ENCODE measurements around the gene TNFAIP8. TPM values are rescaled to one million over a fixed set of nuclear protein-coding genes. Genes with fewer than 3 reads are reported as not detected.

The TNFAIP8 gene
- total RNA-seq, 2 donors from 2014 or later, result 10.8 to 12.4 TPM

DNA sequence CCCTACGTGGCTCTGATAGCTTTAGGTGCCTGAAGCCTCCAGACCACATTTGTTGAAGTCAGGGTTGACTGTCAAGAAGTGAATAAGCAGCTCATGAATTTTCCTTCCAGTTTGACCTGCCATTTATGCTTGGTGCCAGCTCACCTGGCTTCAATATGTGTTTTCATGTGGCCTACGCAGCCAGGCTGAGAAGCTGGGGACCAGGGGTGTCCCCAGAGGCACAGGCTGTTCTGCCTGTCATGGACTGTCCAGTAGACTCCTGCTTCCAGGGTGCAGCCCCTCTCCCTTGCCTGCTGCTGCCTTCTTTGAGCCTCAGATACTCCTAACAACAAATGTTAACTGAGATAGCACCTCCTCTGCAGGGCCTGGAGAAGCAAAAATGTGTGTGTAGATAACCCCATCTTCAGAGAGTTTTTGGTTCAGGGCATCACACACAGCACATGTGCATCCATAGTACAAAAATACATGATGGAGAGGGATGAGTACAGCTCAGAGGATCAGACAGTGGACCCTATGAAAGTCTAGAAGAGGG lies 5.8 kb downstream of the TNFAIP8 start:
- intact Hi-C loops (cut with DNase I), result no loop called here
- DNase-seq (ENCODE audit: low spot score), result no peak

DNA sequence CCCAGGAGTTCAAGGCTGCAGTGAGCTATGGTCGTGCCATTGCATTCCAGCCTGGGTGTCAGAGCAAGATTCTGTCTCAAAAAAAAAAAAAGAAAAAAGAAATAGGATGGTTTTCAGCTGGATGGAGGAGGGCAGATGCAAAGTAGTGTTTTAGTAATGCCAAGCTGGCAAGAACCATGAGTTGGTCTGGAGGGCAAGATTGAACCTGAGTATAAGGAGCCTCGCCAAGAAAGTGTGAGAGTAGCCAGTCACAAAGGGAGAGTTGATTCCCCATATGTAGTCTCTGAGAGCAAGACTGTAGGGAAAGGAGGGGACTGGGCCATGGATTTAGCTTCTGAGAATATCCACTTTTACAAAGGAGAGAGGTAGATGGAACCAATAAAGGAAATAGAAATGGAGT lies 6.9 kb downstream of the TNFAIP8 start:
- intact Hi-C loops (cut with DNase I), result no loop called here
- no peak for DNase-seq (ENCODE audit: low spot score)

DNA sequence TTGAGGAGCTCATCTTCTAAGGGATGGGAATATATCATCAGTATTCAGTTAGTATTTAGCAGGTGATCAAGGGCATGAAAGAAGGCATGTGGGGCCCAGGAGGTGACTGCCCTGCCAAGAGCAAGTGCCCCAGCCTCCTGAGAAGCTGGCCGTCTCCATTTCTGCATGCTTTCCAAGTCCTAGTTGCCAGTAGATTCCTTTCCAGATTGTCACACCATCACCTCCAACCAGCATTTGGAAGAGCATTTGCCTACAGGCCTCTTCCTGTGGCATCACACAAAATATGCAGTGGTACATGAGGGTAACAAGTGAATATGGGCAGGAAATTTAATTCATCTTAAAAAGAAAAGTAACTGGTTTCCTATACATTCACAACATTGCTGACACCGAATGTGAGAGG lies 7.5 kb downstream of the TNFAIP8 start:
- intact Hi-C loops (cut with DNase I), result no loop called here
- DNase-seq (ENCODE audit: low spot score), result no peak

DNA sequence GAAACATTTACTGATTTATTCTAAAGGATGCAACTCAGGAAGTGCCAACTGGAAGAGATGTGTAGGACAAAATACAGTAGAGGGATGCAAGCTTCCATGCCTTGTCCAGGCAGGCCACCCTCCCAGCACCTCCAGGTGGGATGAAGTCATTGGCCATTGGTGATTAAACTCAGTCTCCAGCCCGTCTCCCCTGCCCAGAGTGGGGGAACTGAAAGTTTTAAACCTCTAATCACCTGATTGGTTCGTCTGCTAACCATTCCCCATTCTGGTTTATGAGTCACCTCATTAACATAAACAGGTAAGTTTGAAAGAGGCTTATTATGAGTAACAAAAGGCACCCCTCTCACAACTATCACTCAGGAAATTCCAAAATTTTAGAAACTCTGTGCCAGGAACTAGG lies 8.1 kb downstream of the TNFAIP8 start:
- intact Hi-C loops (cut with DNase I), result no loop called here
- no peak for DNase-seq (ENCODE audit: low spot score)

DNA sequence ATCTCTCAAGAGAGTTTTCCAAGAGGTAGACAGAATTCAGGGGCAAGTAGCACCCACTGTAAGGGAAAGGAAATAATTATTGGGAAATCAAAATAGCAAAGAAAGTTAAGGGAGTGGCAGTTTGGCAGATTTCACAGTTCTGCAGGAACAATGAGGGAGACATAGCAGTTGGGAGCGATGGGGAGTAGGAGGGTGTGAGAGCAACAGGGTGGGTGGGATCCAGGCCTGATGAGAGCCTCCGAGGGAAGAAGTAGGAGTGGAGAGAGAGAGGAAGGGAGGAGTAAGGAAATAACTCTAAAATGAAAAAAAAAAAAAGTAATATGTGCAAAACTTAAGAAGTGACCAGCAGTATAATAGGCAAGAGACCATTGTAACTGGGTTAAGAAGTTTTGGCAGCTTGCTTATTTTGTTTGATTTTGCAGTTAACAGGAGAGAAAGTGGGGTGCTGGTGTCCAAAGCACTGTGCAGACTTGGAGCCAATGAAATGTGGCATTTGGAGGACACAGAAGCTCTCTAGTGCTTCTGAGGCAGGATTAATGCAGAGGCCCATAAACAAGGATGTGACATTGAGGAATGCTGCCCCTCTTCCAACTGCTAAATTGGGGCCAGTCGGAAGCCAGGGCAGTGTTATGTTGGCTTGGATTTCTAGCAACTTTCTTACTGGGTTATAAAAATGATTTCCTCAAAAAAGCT lies 10.2 kb downstream of the TNFAIP8 start:
- intact Hi-C loops (cut with DNase I), result no loop called here
- DNase-seq (ENCODE audit: low spot score), result no peak

DNA sequence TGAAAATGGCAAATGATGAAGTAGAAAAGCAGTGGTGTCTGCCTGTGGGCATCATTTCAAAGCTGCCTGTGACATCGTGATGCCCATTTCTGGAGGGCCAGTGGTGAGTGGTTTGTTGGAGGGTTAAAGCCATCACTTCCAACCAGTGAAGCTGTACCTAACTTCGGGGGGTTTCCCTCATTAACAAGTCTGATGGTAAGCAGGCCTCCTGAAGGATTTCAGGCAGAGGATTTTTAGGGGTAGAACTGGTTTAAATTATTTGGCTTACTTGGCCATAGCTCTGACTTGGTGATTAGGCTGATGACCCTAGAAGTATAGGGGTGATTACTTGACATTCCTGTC lies 10.7 kb downstream of the TNFAIP8 start:
- no peak for DNase-seq (ENCODE audit: low spot score)
- intact Hi-C loops (cut with DNase I), result no loop called here

DNA sequence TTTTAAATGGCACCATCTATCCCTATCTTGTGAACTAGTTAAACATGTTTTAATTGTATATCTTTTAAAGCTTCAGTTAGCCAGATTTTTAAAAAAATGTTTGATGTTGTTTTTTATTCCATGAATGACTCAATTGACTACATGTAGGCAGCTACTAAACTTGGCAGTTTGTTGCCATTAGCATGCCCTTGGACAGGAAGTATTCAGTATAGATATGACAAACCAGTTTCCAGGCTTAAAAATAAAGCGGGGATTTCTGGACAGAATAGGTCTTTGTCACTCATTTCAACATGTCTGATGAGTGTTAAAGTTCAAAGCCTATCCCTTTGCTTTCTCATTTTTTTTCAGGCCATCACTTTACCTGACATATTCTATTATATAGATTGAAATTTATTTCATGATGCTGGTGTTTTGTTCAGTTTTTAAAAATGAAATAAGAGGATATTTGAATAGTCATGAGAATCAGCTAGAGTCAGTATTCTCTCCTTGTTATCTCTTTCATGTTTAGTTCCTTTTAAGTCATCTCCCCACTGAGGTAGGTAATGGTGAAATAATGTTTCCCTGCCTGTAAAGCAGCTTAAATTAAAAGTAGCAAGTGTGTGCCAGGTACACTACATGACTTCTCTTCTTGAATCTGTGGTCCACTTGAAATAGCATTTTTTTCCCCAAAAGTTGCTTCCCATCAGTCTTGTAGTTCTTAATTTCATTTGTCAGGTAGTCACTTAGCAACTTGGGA lies 11.9 kb downstream of the TNFAIP8 start:
- no peak for DNase-seq (ENCODE audit: low spot score)
- intact Hi-C loops (cut with DNase I), result no loop called here

DNA sequence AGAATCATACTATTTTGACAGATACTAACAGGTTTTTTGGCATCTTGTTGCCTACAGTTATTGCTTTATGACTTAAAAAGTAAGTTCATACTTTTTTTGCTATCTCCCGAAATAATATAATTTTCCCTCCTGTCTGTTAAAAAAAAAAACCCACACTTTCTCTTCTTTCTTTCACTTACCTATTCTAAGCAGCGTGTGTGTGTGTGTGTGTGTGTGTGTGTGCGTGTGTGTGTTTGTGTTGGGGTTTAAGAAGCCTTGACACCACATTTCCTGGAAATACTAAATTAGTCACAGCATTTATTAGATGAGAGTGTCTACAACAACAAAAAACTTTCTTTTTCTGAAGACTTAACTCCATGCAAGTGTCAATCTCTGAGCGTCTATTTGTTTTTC lies 12.4 kb downstream of the TNFAIP8 start:
- intact Hi-C loops (cut with DNase I), result no loop called here
- DNase-seq (ENCODE audit: low spot score), result no peak

DNA sequence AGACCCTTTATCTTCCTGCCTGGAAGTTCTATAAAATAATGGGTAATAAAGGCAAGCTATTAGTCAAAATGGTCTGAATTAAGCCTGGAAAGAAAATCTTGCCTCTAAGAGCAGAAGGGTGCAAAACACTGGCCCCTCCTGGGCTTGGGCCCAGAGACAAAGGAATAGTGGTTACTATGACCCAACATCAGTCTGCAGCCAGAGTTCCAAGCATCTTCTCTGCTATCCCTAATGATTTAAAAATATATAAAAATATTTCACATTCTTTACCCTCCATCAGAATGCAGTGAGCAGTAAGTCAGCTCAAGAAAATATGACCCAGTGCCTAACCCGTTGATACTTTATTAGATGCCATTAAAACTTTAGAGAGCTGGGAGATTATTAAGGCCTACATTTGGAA lies 14.7 kb downstream of the TNFAIP8 start:
- no peak for DNase-seq (ENCODE audit: low spot score)
- intact Hi-C loops (cut with DNase I), result no loop called here

DNA sequence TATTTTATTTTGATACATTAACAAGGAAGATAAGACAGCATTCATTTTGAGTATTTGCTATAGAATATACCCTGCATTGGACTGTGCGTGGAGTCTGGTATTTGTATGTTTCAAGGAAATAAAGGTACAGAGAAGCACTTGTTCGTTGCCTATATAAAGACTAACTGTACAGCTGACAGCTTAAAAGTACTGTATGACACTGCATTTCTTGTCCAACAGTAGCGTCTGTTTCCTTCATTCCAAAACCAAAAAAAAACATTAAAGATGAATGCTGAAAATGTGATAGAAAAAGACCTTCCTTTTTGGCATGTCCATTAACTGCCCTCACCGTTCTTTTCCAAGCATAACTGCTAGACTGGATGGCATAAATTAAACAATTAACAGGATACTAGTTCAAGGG lies 15.3 kb downstream of the TNFAIP8 start:
- intact Hi-C loops (cut with DNase I), result no loop called here
- no peak for DNase-seq (ENCODE audit: low spot score)

DNA sequence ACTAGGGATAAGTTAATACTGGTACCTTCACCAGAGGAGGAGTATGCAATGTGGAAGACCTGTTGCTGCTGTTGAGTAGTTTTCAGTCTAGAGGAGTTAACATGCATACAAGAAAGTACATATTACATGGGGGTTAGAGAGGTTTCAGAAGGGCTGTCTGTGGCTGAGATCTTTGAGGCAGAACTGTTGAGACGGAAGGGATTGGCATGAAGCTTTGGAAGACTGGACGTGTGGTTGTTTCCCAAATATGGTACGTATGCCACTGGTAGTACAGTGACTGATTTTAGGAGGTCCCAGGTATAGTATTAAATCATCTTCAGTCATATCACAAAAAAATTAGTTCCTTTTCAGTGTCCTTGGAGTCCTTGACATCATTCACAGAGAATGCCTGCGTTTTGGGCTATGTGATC lies 17.6 kb downstream of the TNFAIP8 start:
- intact Hi-C loops (cut with DNase I), result no loop called here

DNA sequence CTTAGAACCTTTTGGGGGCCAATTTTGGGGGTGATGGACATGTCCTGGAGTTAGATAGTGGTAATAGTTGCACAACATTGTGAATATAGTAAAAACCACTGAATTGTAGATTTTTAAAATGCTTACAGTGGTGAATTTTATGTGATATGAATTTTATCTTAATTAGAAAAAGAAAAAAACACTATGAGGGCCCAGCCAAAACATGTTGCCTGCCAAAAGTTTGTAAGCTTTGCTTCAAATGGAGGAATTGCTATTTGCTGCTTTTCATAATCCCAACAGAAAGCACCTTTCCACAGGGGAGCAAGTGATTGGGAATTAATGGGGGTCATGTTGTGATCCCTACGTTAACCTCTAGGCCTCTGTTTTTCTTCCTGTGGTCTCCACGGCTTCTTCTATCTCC lies 19.1 kb downstream of the TNFAIP8 start:
- intact Hi-C loops (cut with DNase I), result no loop called here
- no peak for DNase-seq (ENCODE audit: low spot score)

More for the DNA sequence above, 17.6 kb downstream of the TNFAIP8 start:
- DNase-seq (ENCODE audit: low spot score), result no peak

DNA sequence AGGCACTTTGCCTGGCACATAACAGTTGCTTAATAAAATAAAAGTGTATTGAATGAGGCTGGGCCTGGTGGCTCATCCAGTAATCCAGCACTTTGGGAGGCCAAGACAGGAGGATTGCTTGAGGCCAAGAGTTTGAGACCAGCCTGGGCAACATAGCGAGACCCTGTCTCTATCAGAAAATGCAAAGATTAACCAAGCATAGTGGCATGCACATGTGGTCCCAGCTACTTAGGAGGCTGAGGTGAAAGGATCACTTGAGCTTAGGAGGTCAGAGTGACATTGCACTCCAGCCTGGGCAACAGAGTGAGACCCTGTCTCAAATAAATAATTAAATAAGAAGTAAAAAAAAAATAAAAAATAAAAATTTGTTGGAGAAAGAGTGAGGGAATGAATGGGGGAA lies 21.2 kb downstream of the TNFAIP8 start:
- no peak for DNase-seq (ENCODE audit: low spot score)
- intact Hi-C loops (cut with DNase I), result no loop called here

DNA sequence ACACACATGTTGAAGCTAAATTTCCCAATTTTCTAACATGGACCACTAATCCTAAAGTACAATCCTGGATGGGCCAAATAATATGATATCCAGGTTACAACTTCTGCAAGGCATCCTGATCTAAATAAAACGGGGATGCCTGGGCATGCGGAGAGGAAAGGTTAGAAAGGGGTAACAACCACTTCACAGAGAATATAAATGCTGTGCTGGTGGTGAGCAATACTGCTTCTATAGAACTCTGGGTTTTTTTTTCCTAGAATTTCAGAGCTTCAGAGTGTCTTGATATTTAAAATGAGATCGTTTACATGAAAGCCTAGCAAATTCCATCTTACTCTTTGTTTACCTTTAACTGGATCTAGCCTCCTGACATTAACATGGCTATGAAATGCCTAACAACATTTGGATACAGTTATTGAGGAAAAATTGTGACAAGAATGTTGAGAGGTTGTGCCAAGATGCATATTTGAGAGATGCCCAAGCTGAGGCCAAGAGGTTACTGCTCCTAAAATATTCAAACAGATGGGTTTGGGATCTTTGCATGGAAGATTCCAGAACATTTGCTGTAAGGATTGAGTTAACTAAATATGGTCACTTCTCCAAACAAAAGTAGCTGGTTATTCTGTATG lies 22.4 kb downstream of the TNFAIP8 start:
- intact Hi-C loops (cut with DNase I), result no loop called here
- DNase-seq (ENCODE audit: low spot score), result no peak

DNA sequence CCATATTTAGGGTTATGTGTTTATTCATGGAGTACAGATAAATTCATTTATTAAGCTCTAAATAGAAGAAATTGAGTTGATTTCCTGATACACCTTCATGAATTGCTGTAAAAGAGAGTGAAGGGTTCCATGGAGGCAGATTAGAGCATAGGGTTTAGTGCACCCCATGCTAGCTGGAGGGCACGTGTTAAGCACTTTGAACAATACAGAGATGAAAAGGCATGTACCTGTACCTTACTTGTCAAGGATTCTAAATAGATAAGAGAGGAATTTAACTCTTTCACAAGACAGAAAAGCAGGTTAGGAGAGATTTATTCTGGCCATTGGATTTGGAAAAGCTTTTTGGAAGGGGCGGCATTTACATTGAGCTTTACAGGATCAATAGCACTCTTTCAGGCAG lies 23.3 kb downstream of the TNFAIP8 start:
- intact Hi-C loops (cut with DNase I), result no loop called here
- DNase-seq (ENCODE audit: low spot score), result no peak

DNA sequence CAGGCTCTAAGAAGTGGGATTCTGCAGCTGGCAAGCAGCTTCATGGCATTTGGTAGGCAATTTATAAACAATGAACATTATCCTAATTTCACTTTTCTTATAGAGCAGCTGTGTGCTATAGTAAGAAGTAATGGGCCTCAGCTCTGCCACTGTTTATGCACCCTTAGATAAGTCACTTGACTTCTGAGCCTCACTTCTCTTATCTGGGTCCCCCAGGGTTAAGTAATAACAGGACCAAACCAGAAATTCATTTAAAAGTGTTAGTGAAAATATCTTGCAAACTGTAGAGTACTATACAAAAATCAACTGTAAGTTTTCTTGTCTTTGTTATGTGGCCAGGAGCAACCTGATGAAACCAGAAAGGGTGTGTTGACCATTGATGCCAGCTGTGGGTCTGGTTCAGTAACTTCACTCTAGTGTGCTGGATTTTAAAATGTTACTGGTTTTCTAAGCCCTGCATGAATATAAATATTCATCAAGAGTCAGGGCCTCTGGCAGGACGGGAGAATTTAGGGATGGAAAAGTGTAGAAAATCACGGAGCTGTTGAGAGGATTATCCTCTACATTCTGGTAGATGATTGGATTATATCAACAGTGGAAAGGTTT lies 24.2 kb downstream of the TNFAIP8 start:
- intact Hi-C loops (cut with DNase I), result no loop called here

DNA sequence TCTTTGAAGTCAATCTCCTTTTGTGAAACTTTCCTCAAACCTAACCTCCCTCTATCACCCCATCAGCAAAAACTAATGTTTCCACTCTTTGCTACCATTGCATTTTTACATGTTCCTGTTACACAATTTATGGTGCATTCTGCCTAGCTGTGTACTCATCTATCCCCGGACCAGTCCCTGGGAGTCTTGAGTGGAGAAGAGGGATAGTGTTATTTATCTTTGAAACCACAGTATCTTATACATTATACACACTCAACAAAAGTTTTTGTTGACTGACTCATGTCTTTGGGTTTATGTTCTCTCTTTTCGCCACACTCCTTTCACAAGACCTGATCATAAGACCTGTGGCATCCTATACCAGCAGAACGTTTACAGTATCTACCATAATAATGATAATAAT lies 26.4 kb downstream of the TNFAIP8 start:
- DNase-seq (ENCODE audit: low spot score), result no peak

More for the DNA sequence above, 24.2 kb downstream of the TNFAIP8 start:
- no peak for DNase-seq (ENCODE audit: low spot score)

DNA sequence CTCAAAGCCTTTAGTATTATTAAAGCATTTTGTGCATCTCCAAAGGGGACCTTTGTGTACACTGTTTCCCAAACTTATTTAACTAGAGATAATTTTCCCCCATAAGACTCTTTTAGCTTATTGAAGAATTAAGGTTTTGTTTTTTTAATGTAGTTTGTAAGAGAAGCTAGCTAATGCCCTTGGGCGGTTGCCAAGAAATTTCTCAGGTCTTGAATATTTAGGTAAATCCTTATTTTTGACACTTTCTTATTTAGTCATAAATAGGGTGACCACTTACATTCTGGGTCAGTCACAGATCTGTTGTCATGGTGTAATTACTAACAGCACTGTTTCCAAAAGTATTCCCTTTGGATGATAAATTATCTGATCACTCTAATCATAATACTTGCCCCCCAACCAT lies 27.2 kb downstream of the TNFAIP8 start:
- no peak for DNase-seq (ENCODE audit: low spot score)
- intact Hi-C loops (cut with DNase I), result no loop called here

More for the DNA sequence above, 26.4 kb downstream of the TNFAIP8 start:
- intact Hi-C loops (cut with DNase I), result no loop called here

DNA sequence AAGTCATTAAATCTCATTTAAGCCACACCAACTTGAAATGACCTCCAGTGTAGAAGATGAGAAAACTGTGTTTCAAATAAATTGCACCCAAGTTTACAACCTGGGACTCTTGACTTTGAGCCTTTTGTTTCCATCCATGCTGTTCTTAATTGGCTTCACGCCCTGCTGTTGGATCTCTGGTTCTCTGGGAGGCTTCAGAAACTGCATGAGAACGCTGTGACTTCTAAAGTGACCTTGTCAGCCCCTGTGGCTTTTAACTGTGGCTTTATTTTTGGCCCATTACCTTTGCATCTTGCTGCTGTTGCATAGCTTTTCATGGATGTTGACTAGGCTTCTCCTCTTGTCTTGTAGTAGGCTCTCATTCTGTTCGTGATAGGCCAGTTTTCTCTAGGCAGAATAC lies 29.3 kb downstream of the TNFAIP8 start:
- intact Hi-C loops (cut with DNase I), result no loop called here

DNA sequence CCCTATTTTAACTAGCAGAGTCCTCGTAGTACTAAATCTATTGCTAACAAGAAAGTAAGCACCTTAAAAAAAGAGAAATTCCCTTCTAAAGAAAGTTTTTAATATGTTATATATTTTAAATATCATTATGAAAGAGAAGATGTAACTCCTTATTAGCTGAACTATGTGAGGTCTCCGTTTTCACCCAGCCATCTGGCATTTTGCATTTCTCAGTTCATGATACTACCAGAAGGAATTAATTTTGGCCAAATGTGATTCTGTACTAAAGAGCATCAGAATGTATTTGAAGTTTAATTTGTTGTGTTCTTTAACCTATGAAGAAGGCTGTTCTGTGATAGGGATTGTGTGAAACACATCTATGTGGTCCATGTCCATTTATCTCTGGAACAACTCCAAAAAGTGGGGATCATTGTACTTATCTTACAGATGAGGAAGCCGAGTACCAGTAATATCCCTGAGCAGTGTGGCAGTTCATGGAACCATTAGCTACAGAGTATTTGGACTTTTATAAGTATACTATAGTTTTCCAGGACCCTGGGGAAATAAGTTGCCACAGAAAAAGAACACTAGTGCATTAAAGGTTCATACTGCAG lies 29.8 kb downstream of the TNFAIP8 start:
- DNase-seq (ENCODE audit: low spot score), result no peak
- intact Hi-C loops (cut with DNase I), result no loop called here

More for the DNA sequence above, 29.3 kb downstream of the TNFAIP8 start:
- DNase-seq (ENCODE audit: low spot score), result no peak

Data from posterior vena cava (tissue), 2 donors.